Panc1 (cell line): ENCODE data around the gene ATXN10. TPM values are rescaled to one million over a fixed set of nuclear protein-coding genes. Genes with fewer than 3 reads are reported as not detected.

Experiments
- ATAC-seq: fragments of 200-7000 bp; cut with Tn5 transposase; 2 replicates; pipeline ENCODE4 v1.9.1; 2020; ENCODE audit warnings: mild to moderate bottlenecking, moderate library complexity
- Bru-seq: library from RNA; stranded (reverse); fragments of 400-500 nt; gene quantifications from one replicate; lab custom pipeline; 2021; lab: Mats Ljungman, UMichigan
- BruChase-seq, 2 experiments: library from RNA; stranded (reverse); fragments of 400-500 nt; gene quantifications; one replicate each; lab custom pipeline; 2021; lab: Mats Ljungman, UMichigan
- BruUV-seq: library from RNA; stranded (reverse); fragments of 400-500 nt; replicated peaks from 2 replicates; lab custom pipeline; 2021; lab: Mats Ljungman, UMichigan
- CTCF ChIA-PET: fragments of 300-600 bp; sonication (Branson Sonifier 250); formaldehyde crosslinking; loops from one replicate; lab custom pipeline; 2022; ENCODE audit warnings: antibody characterized with exemption; lab: Charles Lee
- POLR2A ChIA-PET: fragments of 300-600 bp; sonication (Branson Sonifier 250); formaldehyde crosslinking; loops from one replicate; lab custom pipeline; 2022; ENCODE audit warnings: antibody characterized with exemption; lab: Charles Lee
- DNase-seq: peaks from one replicate; pipeline ENCODE4 v3.0.0-alpha.2; 2010; ENCODE audit warnings: low read depth, low spot score
- H3K27ac ChIP-seq: 2 replicates; pipeline ENCODE4 v1.5.1; 2011; ENCODE audit warnings: mild to moderate bottlenecking, low read length, inconsistent platforms
- H3K27me3 ChIP-seq: fragments of 200-500 bp; sonication (Bioruptor generic); 2 replicates; pipeline ENCODE4 v1.6.0; 2014; ENCODE audit warnings: low read length, inconsistent platforms; ENCODE audit not compliant: control insufficient read depth, insufficient read depth
- H3K36me3 ChIP-seq: fragments of 200-500 bp; sonication (Bioruptor generic); 2 replicates; pipeline ENCODE4 v1.5.1; 2014; ENCODE audit warnings: inconsistent platforms, mild to moderate bottlenecking, low read length, moderate library complexity; ENCODE audit not compliant: control insufficient read depth, insufficient read depth
- H3K4me1 ChIP-seq: 2 replicates; pipeline ENCODE4 v1.5.1; 2011; ENCODE audit warnings: inconsistent platforms, mild to moderate bottlenecking, low read length, moderate library complexity; ENCODE audit not compliant: control insufficient read depth, insufficient read depth
- H3K4me3 ChIP-seq, 2 experiments: 2 replicates each; pipeline ENCODE4 v1.5.1; 2011 to 2012; ENCODE audit warnings: low read depth in 2 of 2, low read length in 2 of 2, mild to moderate bottlenecking in 2 of 2, inconsistent platforms in 1 of 2, moderate library complexity in 1 of 2
- H3K9me3 ChIP-seq: fragments of 200-500 bp; sonication (Bioruptor generic); 2 replicates; pipeline ENCODE4 v1.5.1; 2014; ENCODE audit warnings: low read depth, mild to moderate bottlenecking, inconsistent platforms, low read length, moderate library complexity; ENCODE audit not compliant: control insufficient read depth, insufficient read depth
- CTCF ChIP-seq: fragments of 450-650 bp; IDR thresholded peaks from 2 replicates; pipeline ENCODE4 v1.5.1; 2017; ENCODE audit warnings: mild to moderate bottlenecking
- POLR2AphosphoS5 ChIP-seq: IDR thresholded peaks from 2 replicates; pipeline ENCODE4 v1.6.1; 2012; ENCODE audit warnings: mild to moderate bottlenecking, low read depth, low read length, moderate library complexity
- REST ChIP-seq, 2 experiments: IDR thresholded peaks; 2 replicates each; pipeline ENCODE4 v1.6.1; 2011 to 2012; ENCODE audit warnings: low read depth in 2 of 2, control low read depth in 1 of 2, low read length in 1 of 2, mild to moderate bottlenecking in 1 of 2, moderate library complexity in 1 of 2; ENCODE audit not compliant: insufficient read depth in 1 of 2
- SIN3A ChIP-seq: IDR thresholded peaks from 2 replicates; pipeline ENCODE4 v1.6.1; 2012; ENCODE audit warnings: low read depth, mild to moderate bottlenecking, low read length, moderate library complexity, borderline replicate concordance; ENCODE audit not compliant: insufficient read depth
- TCF7L2 ChIP-seq: IDR thresholded peaks from 2 replicates; pipeline ENCODE4 v1.6.1; 2011; ENCODE audit warnings: mild to moderate bottlenecking, low read depth, low read length, inconsistent platforms
- in situ Hi-C: cut with HindIII; loops from 2 replicates; pipeline ENCODE4 v1.10.0; 2016; ENCODE audit warnings: low sequenced_read_pairs, low pct_unique_long_range_greater_than_20kb
- intact Hi-C: fragments of 100-400 bp; cut with micrococcal nuclease; formaldehyde crosslinking; loops from one replicate; pipeline ENCODE4 v1.10.0; 2022; ENCODE audit not compliant: unreplicated experiment
- long read RNA-seq: library from polyadenylated mRNA; unstranded; transcript quantifications from one replicate; pipeline ENCODE4 v2.0.0, GENCODE V29; 2021; ENCODE audit not compliant: unreplicated experiment
- polyA plus RNA-seq: library from polyadenylated mRNA; unstranded; fragments of >200 nt; gene quantifications from one replicate; pipeline ENCODE4 v1.2.1, GENCODE V29; 2012; ENCODE audit warnings: missing spikeins; ENCODE audit not compliant: insufficient read length
- total RNA-seq: library from RNA; stranded (reverse); gene quantifications from one replicate; pipeline ENCODE4 v1.2.1, GENCODE V29; 2021; ENCODE audit not compliant: unreplicated experiment

ATXN10 gene
- total RNA-seq = 184 TPM
- 75.1 TPM for polyA plus RNA-seq
- percentile 93 among the genes with signal in this experiment for Bru-seq, nascent RNA
- BruChase-seq, experiment 1, labeled RNA remaining after a 2-hour chase = percentile 81 among the genes with signal in this experiment
- BruChase-seq, experiment 2, labeled RNA remaining after a 6-hour chase = percentile 78 among the genes with signal in this experiment
- long read RNA-seq, transcript ATXN10-201 (12 exons, 3,329 nt) = major isoform, 211 of 256 reads
- long read RNA-seq, partial matches to known transcripts = 10 of 256 reads
- long read RNA-seq, other reads (novel, unspliced or antisense) = 33 of 256 reads

GRCh38 chr22:45671783-45672563, at the start of gene ATXN10:
Gene ATXN10, plus strand, starts transcription at chr22:45671834. Its CDS starts 230 bp downstream, at chr22:45672064.
- DNase-seq = no peak
- in situ Hi-C loops = no loop called here
- POLR2A ChIA-PET = interaction anchor here (0.7 kb wide), 2 partner anchors 35 to 225 kb away, joined by 5 to 8 read pairs; no protein-coding TSS in a partner anchor

More at GRCh38 chr22:45671783-45672563, at the start of gene ATXN10:
- TF ChIP-seq CTCF = no peak
- TF ChIP-seq REST (IDR thresholded peaks at IDR 0.05; ENCODE audit: insufficient read depth in 1 of 2, low read depth in 2 of 2, low read length in 1 of 2) = no peak
- TF ChIP-seq TCF7L2 = 0 out of 2 replicates have a peak, but pooled peaks have one; percentile 29
- peak; percentile 51; the same call in 1 of the 2 replicates for TF ChIP-seq POLR2AphosphoS5
- TF ChIP-seq SIN3A = 0 out of 2 replicates have a peak, but pooled peaks have one; percentile 31
- H3K4me3 ChIP-seq = peak within 1 kb of the TSS; percentile 76 to 89
- CTCF ChIA-PET = interaction anchor here (0.7 kb wide), 2 partner anchors 50 to 149 kb away, joined by 3 to 6 read pairs; no protein-coding TSS in a partner anchor
- intact Hi-C loops = no loop called here
- H3K27ac ChIP-seq = peak within 1 kb of the TSS; percentile 91
- no TSS peak for BruUV-seq
- H3K4me1 ChIP-seq = peaks cover 26% of the 10 kb centered on the region
- no peaks in the 10 kb centered on the region for H3K27me3 ChIP-seq
- ATAC-seq = peak; percentile 90
- H3K36me3 ChIP-seq = peaks cover 7% of the 10 kb centered on the region; the same call in 1 of the 2 replicates
- no peaks in the 10 kb centered on the region for H3K9me3 ChIP-seq
